HG02840 (cell line): Measurements from ENCODE around the gene OR4F15.
"Not testable (repeated sequence)": the region's sequence is repeated elsewhere in the genome, so short reads cannot be mapped to it uniquely, and the experiment has no call there.

Experiments used
- ATAC-seq: cut with Tn5 transposase; IDR thresholded peaks from one replicate; pipeline ENCODE4 v1.9.1; 2021; ENCODE audit warnings: mild to moderate bottlenecking, moderate library complexity, moderate number of reproducible peaks; ENCODE audit not compliant: unreplicated experiment, low FRiP score

The OR4F15 gene

GRCh38 chr15:101811902-101812301, at the start of gene OR4F15:
Gene OR4F15, plus strand, starts transcription at chr15:101812202. Its CDS starts 5,985 bp downstream, at chr15:101818187.
- ATAC-seq: no peak

- not testable (repeated sequence) for ATAC-seq
Measured at GRCh38 chr15:101764669-101765339, 47.2 kb upstream of the OR4F15 start.

GRCh38 chr15:101765340-101765671, 46.7 kb upstream of the OR4F15 start:
- not testable (repeated sequence) for ATAC-seq

GRCh38 chr15:101765772-101766456, 46.1 kb upstream of the OR4F15 start:
- ATAC-seq: no peak

GRCh38 chr15:101767083-101767640, 44.8 kb upstream of the OR4F15 start:
- ATAC-seq: not testable (repeated sequence)

DNA sequence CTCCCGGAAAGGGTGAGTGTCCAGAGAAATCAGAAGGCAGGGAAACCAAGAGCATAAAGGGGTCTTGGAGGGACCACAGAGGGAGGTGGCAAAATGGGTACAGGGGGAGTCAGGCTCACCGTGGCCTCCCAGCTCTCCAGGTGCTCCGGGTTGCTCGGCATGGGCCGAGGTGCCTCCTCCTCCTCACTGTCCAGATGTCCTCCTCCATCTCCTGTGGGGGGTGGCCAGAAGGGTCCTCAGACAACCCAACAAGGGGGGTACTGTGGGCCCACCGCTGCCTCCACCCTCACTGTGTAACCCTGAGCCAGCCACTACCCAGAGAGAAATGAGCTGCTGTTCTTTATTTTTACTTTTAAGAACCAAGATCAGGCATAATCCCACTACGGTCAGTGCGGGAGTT, 39.1 kb upstream of the OR4F15 start:
- no peak for ATAC-seq

- no peak for ATAC-seq
Measured at GRCh38 chr15:101773496-101774100, 38.4 kb upstream of the OR4F15 start.

DNA sequence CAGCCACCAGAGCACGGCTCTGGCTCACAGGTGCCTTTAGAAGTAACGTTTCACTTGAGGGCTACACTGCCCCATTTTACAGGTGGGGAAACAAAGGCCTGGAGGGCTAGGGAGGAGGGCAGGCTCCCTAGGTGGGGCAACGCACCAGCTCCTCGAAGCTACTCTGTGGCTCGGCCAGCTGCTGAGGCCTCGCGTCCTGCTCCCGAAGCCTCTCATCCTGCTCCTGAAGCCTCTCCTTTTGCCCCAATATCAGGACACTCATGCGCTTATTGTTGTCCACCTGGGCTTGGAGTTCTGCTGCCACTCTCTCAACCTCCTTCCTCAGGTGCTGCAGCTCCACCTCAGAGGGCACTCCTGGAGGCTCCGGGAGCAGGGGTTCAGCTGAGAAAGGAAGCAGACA, 36.9 kb upstream of the OR4F15 start:
- no peak for ATAC-seq

- ATAC-seq: not testable (repeated sequence)
Measured at GRCh38 chr15:101778576-101778975, 33.4 kb upstream of the OR4F15 start.

- not testable (repeated sequence) for ATAC-seq
Measured at GRCh38 chr15:101780225-101780624, 31.8 kb upstream of the OR4F15 start.

DNA sequence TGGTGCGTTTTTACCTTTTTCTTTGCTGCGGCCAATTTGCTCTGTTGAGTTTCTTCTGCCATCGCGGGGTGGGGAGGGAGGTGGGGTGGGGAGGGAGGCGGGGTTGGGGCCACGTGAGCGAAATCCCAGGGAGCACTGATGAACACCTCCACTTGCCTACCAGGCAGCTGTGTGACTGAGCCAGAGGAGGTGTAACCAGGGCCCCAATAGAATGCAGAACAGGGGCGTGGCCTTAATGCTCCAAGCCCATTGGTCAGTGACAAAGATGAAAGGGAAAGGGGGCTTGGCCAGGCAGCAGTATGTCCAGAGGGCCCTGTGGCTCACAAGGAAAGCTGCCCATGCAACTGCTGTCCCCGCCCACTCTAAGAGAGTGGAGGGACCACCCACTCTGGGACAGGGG, 30.1 kb upstream of the OR4F15 start:
- ATAC-seq: no peak

DNA sequence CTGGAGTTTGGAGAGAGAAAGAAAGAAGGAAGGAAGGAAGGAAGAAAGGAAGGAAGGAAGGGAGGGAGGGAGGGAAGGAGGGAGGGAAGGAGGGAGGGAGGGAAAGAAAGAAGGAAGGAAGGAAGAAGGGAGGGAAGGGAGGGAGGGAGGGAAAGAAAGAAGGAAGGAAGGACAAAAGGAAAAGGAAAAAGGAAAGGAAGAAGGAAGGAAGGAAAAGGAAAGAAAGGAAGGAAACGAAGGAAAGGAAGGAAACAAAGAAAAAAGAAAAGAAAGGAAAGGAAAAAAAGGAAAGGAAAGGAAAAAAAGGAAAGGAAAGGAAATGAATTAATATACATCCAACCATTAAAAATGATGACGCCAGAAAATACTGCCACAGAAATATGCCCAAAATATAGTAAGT, 27.4 kb upstream of the OR4F15 start:
- ATAC-seq: no peak

DNA sequence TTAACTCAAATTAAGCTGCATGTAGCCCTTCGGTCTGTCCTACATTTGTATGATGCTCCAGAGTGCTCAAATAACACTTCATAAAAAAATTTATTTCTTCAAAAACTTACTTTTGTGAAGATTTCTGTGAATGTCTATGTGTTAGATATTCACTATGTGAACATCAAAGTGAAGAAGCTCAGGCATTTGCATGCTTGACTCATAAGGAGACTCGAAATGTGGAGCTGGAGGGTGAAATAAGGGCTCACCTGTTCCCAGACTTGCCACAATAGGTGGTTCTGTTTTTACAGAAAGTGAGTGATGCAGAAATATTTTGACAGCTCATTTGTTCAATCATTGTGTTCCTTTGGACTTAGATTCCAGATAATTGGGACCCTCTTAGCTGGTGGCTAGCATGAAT, 25.6 kb upstream of the OR4F15 start:
- not testable (repeated sequence) for ATAC-seq

DNA sequence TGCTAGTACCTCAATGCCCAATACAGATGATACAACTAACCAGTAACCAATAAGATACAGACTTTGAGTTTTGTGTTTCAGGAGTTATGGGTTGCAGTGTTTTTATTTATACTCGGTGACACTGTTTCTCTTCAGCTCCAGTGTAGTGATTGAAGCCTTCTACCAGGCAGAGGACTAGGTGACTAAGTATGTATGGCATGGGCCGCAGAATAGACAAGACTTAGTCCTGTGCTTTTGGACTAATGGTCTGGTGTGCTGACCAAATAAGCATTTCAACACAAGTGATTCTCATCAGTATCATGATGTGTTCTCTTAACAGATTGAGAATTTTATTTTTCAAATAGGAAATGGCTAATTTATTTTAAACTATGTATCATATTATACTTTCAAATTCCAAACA, 24.0 kb upstream of the OR4F15 start:
- ATAC-seq: not testable (repeated sequence)

DNA sequence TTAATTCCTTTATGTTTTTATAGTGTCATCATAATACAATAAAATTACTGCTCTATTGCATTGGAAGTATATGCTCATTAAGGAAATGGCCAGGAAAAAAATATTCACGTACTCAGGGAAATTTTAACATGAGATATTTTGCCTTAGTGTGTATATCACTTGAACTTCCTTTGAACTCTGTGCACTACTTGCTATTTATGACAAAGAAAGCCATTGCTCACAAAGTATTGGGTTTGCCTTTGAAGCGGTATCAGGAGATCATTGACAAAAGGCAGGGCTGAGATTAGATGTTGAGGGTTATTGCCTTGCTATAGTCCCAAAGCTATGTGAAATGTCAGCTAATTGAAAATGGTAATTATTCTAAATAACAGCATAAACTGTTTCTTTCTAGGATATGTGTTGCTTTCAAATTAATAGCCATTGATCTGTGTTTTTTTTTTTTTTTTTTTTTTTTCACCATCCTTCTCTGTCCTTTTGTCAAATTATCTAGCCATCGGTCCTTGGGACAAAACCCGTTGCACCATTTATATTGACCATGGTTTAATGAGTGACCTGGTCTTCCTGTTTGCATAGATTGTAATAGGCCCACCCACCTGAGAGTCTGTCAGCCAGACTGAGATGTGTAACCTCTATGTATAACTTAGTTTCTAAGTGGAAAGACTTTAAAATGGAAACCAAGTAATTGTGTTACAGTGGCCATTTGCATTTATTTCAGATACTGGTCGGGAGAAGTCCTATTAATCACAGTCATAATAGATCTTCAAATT, 23.3 kb upstream of the OR4F15 start:
- not testable (repeated sequence) for ATAC-seq

DNA sequence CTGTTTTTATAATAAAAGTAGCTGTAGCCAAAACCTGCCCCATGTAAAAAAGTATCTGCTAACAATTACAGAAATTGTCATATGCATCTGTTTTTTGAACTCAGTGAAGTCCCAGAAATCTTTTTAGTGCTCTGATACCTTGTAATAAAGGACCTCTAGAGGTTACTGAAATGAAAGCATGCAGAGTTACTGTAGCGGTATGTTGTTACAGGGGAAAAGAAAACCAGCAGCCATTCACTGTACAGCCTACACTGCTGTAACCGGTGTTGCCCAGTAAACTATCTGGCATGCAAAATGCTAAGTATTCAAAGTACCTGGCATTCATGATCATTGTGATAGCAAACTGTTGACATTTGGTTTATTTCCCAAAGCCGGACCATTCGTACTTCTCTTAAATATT, 21.3 kb upstream of the OR4F15 start:
- ATAC-seq: not testable (repeated sequence)

- not testable (repeated sequence) for ATAC-seq
Measured at GRCh38 chr15:101793981-101794380, 18.0 kb upstream of the OR4F15 start.

GRCh38 chr15:101795455-101795854, 16.5 kb upstream of the OR4F15 start:
- ATAC-seq: no peak

GRCh38 chr15:101799665-101800064, 12.3 kb upstream of the OR4F15 start:
- ATAC-seq: no peak

- ATAC-seq: no peak
Measured at GRCh38 chr15:101801048-101801447, 11.0 kb upstream of the OR4F15 start.

DNA sequence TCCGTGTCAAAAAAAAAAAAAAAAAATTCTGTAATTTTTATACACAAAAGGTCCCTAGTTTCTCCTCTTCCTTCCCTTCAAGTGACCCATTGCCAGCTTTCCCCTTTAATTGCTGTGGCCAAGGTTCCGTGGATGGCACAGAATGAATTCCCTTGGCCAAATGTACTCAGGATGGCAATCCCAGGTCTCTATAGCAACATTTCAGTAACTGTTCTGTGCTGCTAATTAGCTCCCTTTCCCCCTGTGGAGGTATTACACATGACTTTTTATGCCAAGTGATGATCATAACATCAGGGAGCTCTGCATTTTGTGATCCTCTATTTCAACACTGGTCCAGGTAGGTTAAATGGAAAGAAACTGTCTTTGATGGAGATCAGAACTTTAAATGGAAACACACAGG, 8.8 kb upstream of the OR4F15 start, which contains the start of gene OR4F6:
TSS of gene OR4F6 (plus strand) at position 301 of the 400 bp plus-strand sequence. CDS start 2,211 bp downstream, outside the sequence.
- no peak for ATAC-seq
